Mesenchymal stem cell (in vitro differentiated cells and primary cell): Measurements from ENCODE around the gene AGAP4. TPM values are rescaled to one million over a fixed set of nuclear protein-coding genes. Genes with fewer than 3 reads are reported as not detected.
"Not testable (repeated sequence)": the region's sequence is repeated elsewhere in the genome, so short reads cannot be mapped to it uniquely, and the experiment has no call there.

Experiments
- DNase-seq: peaks from one replicate; pipeline ENCODE4 v3.0.0-alpha.2; 2013
- H2AFZ ChIP-seq: one replicate; pipeline ENCODE4 v1.6.1; 2013; ENCODE audit warnings: low read depth, mild to moderate bottlenecking, control low read depth, inconsistent platforms, low read length, moderate library complexity
- H2AK5ac ChIP-seq: 2 replicates; pipeline ENCODE4 v1.6.1; 2013; ENCODE audit warnings: low read length, moderate library complexity, mild to moderate bottlenecking, inconsistent platforms; ENCODE audit not compliant: severe bottlenecking
- H2BK120ac ChIP-seq: one replicate; pipeline ENCODE4 v1.6.1; 2013; ENCODE audit warnings: low read depth, mild to moderate bottlenecking, inconsistent platforms, low read length, moderate library complexity
- H2BK12ac ChIP-seq, 2 experiments: one replicate each; pipeline ENCODE4 v1.6.1; 2013; ENCODE audit warnings: inconsistent platforms in 2 of 2, low read length in 2 of 2, mild to moderate bottlenecking in 2 of 2, moderate library complexity in 2 of 2, control low read depth in 1 of 2
- H2BK15ac ChIP-seq: one replicate; pipeline ENCODE4 v1.6.1; 2013; ENCODE audit warnings: mild to moderate bottlenecking, low read depth, inconsistent platforms; ENCODE audit not compliant: poor library complexity, severe bottlenecking
- H2BK5ac ChIP-seq: 2 replicates; pipeline ENCODE4 v1.6.1; 2013; ENCODE audit warnings: low read depth, mild to moderate bottlenecking, low read length, control low read depth, inconsistent platforms; ENCODE audit not compliant: poor library complexity, severe bottlenecking
- H3K14ac ChIP-seq, 2 experiments: one replicate each; pipeline ENCODE4 v1.6.1; 2013; ENCODE audit warnings: inconsistent platforms in 2 of 2, low read length in 2 of 2, control low read depth in 1 of 2, mild to moderate bottlenecking in 1 of 2, moderate library complexity in 1 of 2
- H3K18ac ChIP-seq, 2 experiments: one replicate each; pipeline ENCODE4 v1.6.1; 2013; ENCODE audit warnings: inconsistent platforms in 2 of 2, low read length in 2 of 2, control low read depth in 1 of 2, low read depth in 1 of 2, mild to moderate bottlenecking in 1 of 2
- H3K23ac ChIP-seq, 2 experiments: one replicate each; pipeline ENCODE4 v1.6.1; 2013; ENCODE audit warnings: inconsistent platforms in 2 of 2, low read length in 2 of 2, mild to moderate bottlenecking in 2 of 2, moderate library complexity in 2 of 2, control low read depth in 1 of 2
- H3K27ac ChIP-seq: 2 replicates; pipeline ENCODE4 v1.5.1; 2013; ENCODE audit warnings: mild to moderate bottlenecking, moderate library complexity, low read length, control low read depth, inconsistent platforms; ENCODE audit not compliant: poor library complexity, severe bottlenecking
- H3K27me3 ChIP-seq, 2 experiments: 2 replicates each; pipeline versions ENCODE4 v1.6.1 to v1.7.0; 2013; ENCODE audit warnings: low read length in 2 of 2, mild to moderate bottlenecking in 2 of 2, moderate library complexity in 2 of 2, control low read depth in 1 of 2, inconsistent platforms in 1 of 2; ENCODE audit not compliant: control insufficient read depth in 1 of 2, insufficient read depth in 1 of 2
- H3K36me3 ChIP-seq, 2 experiments: 2 replicates each; pipeline versions ENCODE4 v1.6.1 to v1.7.0; 2013; ENCODE audit warnings: low read length in 2 of 2, control low read depth in 1 of 2, inconsistent platforms in 1 of 2, low read depth in 1 of 2, mild to moderate bottlenecking in 1 of 2; ENCODE audit not compliant: insufficient read depth in 2 of 2, control insufficient read depth in 1 of 2
- H3K4ac ChIP-seq, 2 experiments: one replicate each; pipeline ENCODE4 v1.6.1; 2013; ENCODE audit warnings: inconsistent platforms in 2 of 2, low read length in 2 of 2, mild to moderate bottlenecking in 2 of 2, moderate library complexity in 2 of 2, control low read depth in 1 of 2, low read depth in 1 of 2
- H3K4me1 ChIP-seq: 2 replicates; pipeline ENCODE4 v1.6.1; 2013; ENCODE audit warnings: low read depth, low read length, control low read depth; ENCODE audit not compliant: control insufficient read depth, insufficient read depth
- H3K4me2 ChIP-seq: 2 replicates; pipeline ENCODE4 v1.6.1; 2013; ENCODE audit warnings: low read length, mild to moderate bottlenecking, inconsistent platforms; ENCODE audit not compliant: poor library complexity, severe bottlenecking
- H3K4me3 ChIP-seq, 2 experiments: 2 replicates each; pipeline versions ENCODE4 v1.5.1 to v1.7.0; 2013; ENCODE audit warnings: low read length in 2 of 2, mild to moderate bottlenecking in 2 of 2, control low read depth in 1 of 2, low read depth in 1 of 2; ENCODE audit not compliant: insufficient read depth in 1 of 2
- H3K79me1 ChIP-seq: replicated peaks from 2 replicates; pipeline ENCODE4 v1.6.1; 2013; ENCODE audit warnings: mild to moderate bottlenecking, control low read depth, low read length, inconsistent platforms; ENCODE audit not compliant: poor library complexity, severe bottlenecking
- H3K9ac ChIP-seq: 2 replicates; pipeline ENCODE4 v1.7.0; 2013; ENCODE audit warnings: mild to moderate bottlenecking, low read length, moderate library complexity
- H3K9me3 ChIP-seq: 2 replicates; pipeline ENCODE4 v1.7.0; 2013; ENCODE audit warnings: mild to moderate bottlenecking, low read length; ENCODE audit not compliant: control insufficient read depth
- H4K8ac ChIP-seq: one replicate; pipeline ENCODE4 v1.6.1; 2013; ENCODE audit warnings: inconsistent platforms, mild to moderate bottlenecking, low read length, moderate library complexity
- H4K91ac ChIP-seq: one replicate; pipeline ENCODE4 v1.6.1; 2013; ENCODE audit warnings: mild to moderate bottlenecking, low read length, inconsistent platforms
- WGBS: methylation state at CpG from one replicate; pipeline ENCODE4 v1.1.7; 2013; ENCODE audit warnings: mixed read lengths; 5-methylcytosine and 5-hydroxymethylcytosine counted together
- small RNA-seq: library from polyadenylated mRNA; stranded (forward); fragments of <200 nt; extraction: miRNeasy Mini kit (QIAGEN cat#:217004); gene quantifications from one replicate; pipeline ENCODE3, GENCODE V24; 2013; ENCODE audit warnings: low read depth

Gene AGAP4

GRCh38 chr10:45786217-45786616, 61.1 kb downstream of the AGAP4 start:
- not testable (repeated sequence) for H2AK5ac ChIP-seq, H2BK120ac ChIP-seq, H2AFZ ChIP-seq, H3K27me3 ChIP-seq, H3K4me3 ChIP-seq, H2BK5ac ChIP-seq, H3K4me1 ChIP-seq, H3K9ac ChIP-seq, H3K18ac ChIP-seq, H3K9me3 ChIP-seq, H3K4ac ChIP-seq, H2BK12ac ChIP-seq, H4K91ac ChIP-seq, H3K14ac ChIP-seq, H2BK15ac ChIP-seq, DNase-seq, H3K27ac ChIP-seq, H3K79me1 ChIP-seq, H4K8ac ChIP-seq, H3K23ac ChIP-seq, H3K4me2 ChIP-seq
- peaks cover 19 to 37% of the 10 kb centered on the region in 2 experiments for H3K36me3 ChIP-seq
- no CpG with 5 or more reads among the region's 1 CpG for WGBS

Small RNA genes within 50 kb of the gene (small RNA-seq; reads per million reads assigned to genes)
- gene AC012044.1, result not detected
- gene RNA5SP310, result not detected
